Measurements from ENCODE around the gene STK11. TPM values are rescaled to one million over a fixed set of nuclear protein-coding genes. Genes with fewer than 3 reads are reported as not detected.

Gene STK11
- total and polyA plus RNA-seq, 2 of the 4 experiments (the other 2 are of a cell fraction) = 39.3 to 42.8 TPM

GRCh38 chr19:1157931-1158884 is 47.4 kb upstream of the STK11 start:
- WGBS, 2 experiments (ENCODE audit: extremely low coverage in 2 of 2, insufficient read length in 1 of 2) = 95% methylated on average over 41 of the region's 69 CpGs; no CpG with 5 or more reads in 1 of the 2 experiments
- peaks cover 22% of the 10 kb centered on the region for H3K4me1 ChIP-seq (ENCODE audit: control insufficient read depth, insufficient read depth, low read length)
- H3K9ac ChIP-seq (ENCODE audit: low read depth, low read length) = no peak overlapping the region
- no peak overlapping the region for H3K27ac ChIP-seq (ENCODE audit: insufficient read depth, low read length)
- no peak overlapping the region for H3K4me3 ChIP-seq (ENCODE audit: insufficient read depth, low read depth, low read length)
- no peak overlapping the region for H3K4ac ChIP-seq (ENCODE audit: low read depth, low read length)
- in situ Hi-C loops (cut with MboI; ENCODE audit: low sequenced_read_pairs) (no loop called here), dilution Hi-C loops (cut with HindIII; ENCODE audit: low sequenced_read_pairs, unreplicated experiment) (no loop called here), intact Hi-C loops (cut with micrococcal nuclease) (no loop called here)
- no peak overlapping the region for H4K91ac ChIP-seq (ENCODE audit: insufficient read depth, low read depth, low read length)
- TF ChIP-seq MXI1 (IDR thresholded peaks at IDR 0.05; ENCODE audit: borderline replicate concordance, low read depth, low read length) (no peak), BHLHE40 (IDR thresholded peaks at IDR 0.05; ENCODE audit: low read depth, low read length) (no peak), RAD21 (IDR thresholded peaks at IDR 0.05; ENCODE audit: low read length) (no peak)
- TF ChIP-seq, protein P1, sequence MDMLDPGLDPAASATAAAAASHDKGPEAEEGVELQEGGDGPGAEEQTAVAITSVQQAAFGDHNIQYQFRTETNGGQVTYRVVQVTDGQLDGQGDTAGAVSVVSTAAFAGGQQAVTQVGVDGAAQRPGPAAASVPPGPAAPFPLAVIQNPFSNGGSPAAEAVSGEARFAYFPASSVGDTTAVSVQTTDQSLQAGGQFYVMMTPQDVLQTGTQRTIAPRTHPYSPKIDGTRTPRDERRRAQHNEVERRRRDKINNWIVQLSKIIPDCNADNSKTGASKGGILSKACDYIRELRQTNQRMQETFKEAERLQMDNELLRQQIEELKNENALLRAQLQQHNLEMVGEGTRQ (IDR thresholded peaks at IDR 0.05; ENCODE audit: low read depth, low read length) = no peak
- TF ChIP-seq, protein P2, sequence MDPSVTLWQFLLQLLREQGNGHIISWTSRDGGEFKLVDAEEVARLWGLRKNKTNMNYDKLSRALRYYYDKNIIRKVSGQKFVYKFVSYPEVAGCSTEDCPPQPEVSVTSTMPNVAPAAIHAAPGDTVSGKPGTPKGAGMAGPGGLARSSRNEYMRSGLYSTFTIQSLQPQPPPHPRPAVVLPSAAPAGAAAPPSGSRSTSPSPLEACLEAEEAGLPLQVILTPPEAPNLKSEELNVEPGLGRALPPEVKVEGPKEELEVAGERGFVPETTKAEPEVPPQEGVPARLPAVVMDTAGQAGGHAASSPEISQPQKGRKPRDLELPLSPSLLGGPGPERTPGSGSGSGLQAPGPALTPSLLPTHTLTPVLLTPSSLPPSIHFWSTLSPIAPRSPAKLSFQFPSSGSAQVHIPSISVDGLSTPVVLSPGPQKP (IDR thresholded peaks at IDR 0.05; ENCODE audit: borderline replicate concordance, low read depth, low read length) = no peak
- TF ChIP-seq, protein P3, sequence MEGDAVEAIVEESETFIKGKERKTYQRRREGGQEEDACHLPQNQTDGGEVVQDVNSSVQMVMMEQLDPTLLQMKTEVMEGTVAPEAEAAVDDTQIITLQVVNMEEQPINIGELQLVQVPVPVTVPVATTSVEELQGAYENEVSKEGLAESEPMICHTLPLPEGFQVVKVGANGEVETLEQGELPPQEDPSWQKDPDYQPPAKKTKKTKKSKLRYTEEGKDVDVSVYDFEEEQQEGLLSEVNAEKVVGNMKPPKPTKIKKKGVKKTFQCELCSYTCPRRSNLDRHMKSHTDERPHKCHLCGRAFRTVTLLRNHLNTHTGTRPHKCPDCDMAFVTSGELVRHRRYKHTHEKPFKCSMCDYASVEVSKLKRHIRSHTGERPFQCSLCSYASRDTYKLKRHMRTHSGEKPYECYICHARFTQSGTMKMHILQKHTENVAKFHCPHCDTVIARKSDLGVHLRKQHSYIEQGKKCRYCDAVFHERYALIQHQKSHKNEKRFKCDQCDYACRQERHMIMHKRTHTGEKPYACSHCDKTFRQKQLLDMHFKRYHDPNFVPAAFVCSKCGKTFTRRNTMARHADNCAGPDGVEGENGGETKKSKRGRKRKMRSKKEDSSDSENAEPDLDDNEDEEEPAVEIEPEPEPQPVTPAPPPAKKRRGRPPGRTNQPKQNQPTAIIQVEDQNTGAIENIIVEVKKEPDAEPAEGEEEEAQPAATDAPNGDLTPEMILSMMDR (conservative IDR thresholded peaks at IDR 0.05; ENCODE audit: low read depth, low read length) = no peak
- no TSS peak for BruUV-seq (replicated peaks)
- no peak overlapping the region for H2BK5ac ChIP-seq (ENCODE audit: low read depth, low read length, poor library complexity, severe bottlenecking)
- no peaks in the 10 kb centered on the region for H3K9me3 ChIP-seq (ENCODE audit: control insufficient read depth, insufficient read depth, low read length)
- peak overlapping the region; percentile 28 for H2AK9ac ChIP-seq (replicated peaks; ENCODE audit: low read depth, low read length, poor library complexity)
- no peak overlapping the region for H2BK15ac ChIP-seq (ENCODE audit: low read depth, low read length)
- H4K5ac ChIP-seq (ENCODE audit: low read depth, low read length) = no peak overlapping the region
- H2BK20ac ChIP-seq (ENCODE audit: low read depth, low read length) = no peak overlapping the region
- no peak overlapping the region for H3K56ac ChIP-seq (ENCODE audit: extremely low read depth, insufficient read depth, low read length)
- H3K4me2 ChIP-seq (ENCODE audit: low read depth, low read length) = no peak overlapping the region
- peaks cover 6 to 61% of the 10 kb centered on the region in 2 experiments for H3K79me1 ChIP-seq (ENCODE audit: low read depth in 1 of 2, low read length in 2 of 2)
- no peak overlapping the region for H2AK5ac ChIP-seq (ENCODE audit: low read depth, low read length)
- no peak overlapping the region for H3K18ac ChIP-seq (ENCODE audit: low read depth, low read length)
- H3K9me1 ChIP-seq (ENCODE audit: insufficient read depth, low read length) = peaks cover 4% of the 10 kb centered on the region; the same call in 1 of the 2 replicates
- peaks cover 60% of the 10 kb centered on the region for H4K20me1 ChIP-seq (ENCODE audit: insufficient read depth, low read length)
- CTCF ChIA-PET = no interaction called here
- no peak overlapping the region for H3K14ac ChIP-seq (replicated peaks; ENCODE audit: low read depth, low read length)
- H3K36me3 ChIP-seq (ENCODE audit: control insufficient read depth, insufficient read depth, low read length) = peaks cover 22% of the 10 kb centered on the region
- no peak overlapping the region for H2BK120ac ChIP-seq (ENCODE audit: low read depth, low read length)
- H3K27me3 ChIP-seq (ENCODE audit: control insufficient read depth, insufficient read depth, low read length) = no peaks in the 10 kb centered on the region
- DNase-seq (no peak), ATAC-seq (ENCODE audit: low read depth) (no peak)
- no peak overlapping the region for H3K23ac ChIP-seq (ENCODE audit: low read depth, low read length)
- POLR2A ChIA-PET (ENCODE audit: unreplicated experiment) = no interaction called here
- H2AFZ ChIP-seq (replicated peaks; ENCODE audit: low read length, poor library complexity) = no peak overlapping the region
- no peak overlapping the region for H4K8ac ChIP-seq (ENCODE audit: low read depth in 2 of 2, low read length in 2 of 2)

Measured in IMR-90 (cell line).